CD14-positive monocyte (primary cell): ENCODE results near the gene SLC25A5. TPM values are rescaled to one million over a fixed set of nuclear protein-coding genes. Genes with fewer than 3 reads are reported as not detected.

Experiments used
- DNase-seq, 3 donors: peaks; one replicate each; pipeline ENCODE4 v3.0.0-alpha.2; 2011 to 2022
- H2AFZ ChIP-seq: 2 replicates; pipeline ENCODE4 v1.6.0; 2012; ENCODE audit warnings: mild to moderate bottlenecking, low read depth, low read length, inconsistent platforms; ENCODE audit not compliant: insufficient read depth, poor library complexity, severe bottlenecking
- H3K27ac ChIP-seq, 2 donors: 1 replicate in 1 of 2; 2 replicates in 1 of 2; pipeline ENCODE4 v1.5.1; 2012 to 2013; ENCODE audit warnings: low read length in 2 of 2, control low read depth in 1 of 2, inconsistent platforms in 1 of 2, low read depth in 1 of 2, mild to moderate bottlenecking in 1 of 2
- H3K27me3 ChIP-seq, 2 donors: one replicate each; pipeline versions ENCODE4 v1.6.0 to v1.6.1; 2011 to 2013; ENCODE audit warnings: low read length in 2 of 2; ENCODE audit not compliant: control insufficient read depth in 2 of 2, insufficient read depth in 2 of 2
- H3K36me3 ChIP-seq, 2 donors: replicated peaks in 1 of 2; 1 replicate in 1 of 2; 2 replicates in 1 of 2; pipeline versions ENCODE4 v1.5.1 to v1.6.1; 2012 to 2013; ENCODE audit warnings: low read length in 2 of 2, control low read depth in 1 of 2, inconsistent platforms in 1 of 2, mild to moderate bottlenecking in 1 of 2; ENCODE audit not compliant: insufficient read depth in 2 of 2, control insufficient read depth in 1 of 2
- H3K4me1 ChIP-seq, 2 donors: 1 replicate in 1 of 2; 2 replicates in 1 of 2; pipeline versions ENCODE4 v1.5.1 to v1.6.1; 2012 to 2013; ENCODE audit warnings: low read length in 2 of 2, control low read depth in 1 of 2, inconsistent platforms in 1 of 2, mild to moderate bottlenecking in 1 of 2, moderate library complexity in 1 of 2; ENCODE audit not compliant: insufficient read depth in 2 of 2, control insufficient read depth in 1 of 2
- H3K4me2 ChIP-seq: replicated peaks from 2 replicates; pipeline ENCODE3; 2012; ENCODE audit warnings: low read length, moderate library complexity, mild to moderate bottlenecking; ENCODE audit not compliant: poor library complexity, severe bottlenecking; ENCODE audit errors: extremely low read depth
- H3K4me3 ChIP-seq, 3 experiments: fragments of 200-600 bp in 1 of 3; sonication (generic) in 1 of 3; replicated peaks in 1 of 3; 1 replicate in 2 of 3; 2 replicates in 1 of 3; pipeline ENCODE4 v1.5.1; 2011 to 2013; ENCODE audit warnings: low read length in 3 of 3, mild to moderate bottlenecking in 3 of 3, control low read depth in 2 of 3, low read depth in 2 of 3, inconsistent platforms in 1 of 3, moderate library complexity in 1 of 3
- H3K79me2 ChIP-seq: 2 replicates; pipeline ENCODE4 v1.6.0; 2012; ENCODE audit warnings: mild to moderate bottlenecking, control low read depth, inconsistent platforms, low read length, moderate library complexity; ENCODE audit not compliant: insufficient read depth
- H3K9ac ChIP-seq: 2 replicates; pipeline ENCODE4 v1.6.0; 2017; ENCODE audit warnings: low read length, mild to moderate bottlenecking; ENCODE audit not compliant: insufficient read depth, poor library complexity, severe bottlenecking
- H3K9me3 ChIP-seq, 2 donors: replicated peaks in 1 of 2; 1 replicate in 1 of 2; 2 replicates in 1 of 2; pipeline versions ENCODE4 v1.5.1 to v1.6.1; 2012 to 2013; ENCODE audit warnings: low read length in 2 of 2, control low read depth in 1 of 2; ENCODE audit not compliant: control insufficient read depth in 1 of 2, insufficient read depth in 1 of 2
- H4K20me1 ChIP-seq: 2 replicates; pipeline ENCODE4 v1.6.0; 2012; ENCODE audit warnings: mild to moderate bottlenecking, low read length, control low read depth, moderate library complexity; ENCODE audit not compliant: insufficient read depth
- H3K27ac Mint-ChIP-seq, 7 donors: one replicate each; pipeline ENCODE4 v1.8.0; 2020; ENCODE audit warnings: mild to moderate bottlenecking in 7 of 7, mixed read lengths in 7 of 7, moderate library complexity in 6 of 7, inconsistent platforms in 2 of 7
- H3K27me3 Mint-ChIP-seq, 3 donors: one replicate each; pipeline ENCODE4 v1.8.0; 2021 to 2022; ENCODE audit warnings: low read depth in 3 of 3, mild to moderate bottlenecking in 3 of 3, mixed read lengths in 3 of 3, moderate library complexity in 3 of 3, inconsistent platforms in 1 of 3
- H3K36me3 Mint-ChIP-seq, 2 donors: one replicate each; pipeline ENCODE4 v1.8.0; 2020; ENCODE audit warnings: mixed read lengths in 2 of 2, inconsistent platforms in 1 of 2, mild to moderate bottlenecking in 1 of 2
- H3K4me1 Mint-ChIP-seq: one replicate; pipeline ENCODE4 v1.8.0; 2020; ENCODE audit warnings: mild to moderate bottlenecking, mixed read lengths
- H3K4me3 Mint-ChIP-seq, 2 donors: one replicate each; pipeline ENCODE4 v1.8.0; 2020; ENCODE audit warnings: mild to moderate bottlenecking in 2 of 2, mixed read lengths in 2 of 2, moderate library complexity in 1 of 2
- H3K9me3 Mint-ChIP-seq, 7 donors: one replicate each; pipeline ENCODE4 v1.8.0; 2020 to 2022; ENCODE audit warnings: mixed read lengths in 7 of 7, mild to moderate bottlenecking in 6 of 7, moderate library complexity in 6 of 7, inconsistent platforms in 2 of 7
- WGBS: methylation state at CpG from one replicate; pipeline ENCODE4 v1.1.5; 2013; ENCODE audit warnings: missing lambda C conversion rate; ENCODE audit not compliant: insufficient coverage; 5-methylcytosine and 5-hydroxymethylcytosine counted together
- intact Hi-C, 2 donors: fragments of 100-400 bp; cut with micrococcal nuclease; formaldehyde crosslinking; loops; one replicate each; pipeline versions ENCODE4 v1.15.0 to v1.15.1; 2023
- polyA plus RNA-seq, 3 donors: library from polyadenylated mRNA; depleted of rRNA in 1 of 3; unstranded in 2 of 3; stranded (reverse) in 1 of 3; fragments of 300-500 nt in 2 of 3; fragments of >200 nt in 1 of 3; fragmentation: Illumina TruSeq in 2 of 3; gene quantifications; 1 replicate in 2 of 3; 2 replicates in 1 of 3; pipeline ENCODE4 v1.2.3, GENCODE V29; 2012 to 2021
- TF ChIP-seq, protein P1 (sequence below): fragments of 200-600 bp; IDR thresholded peaks from one replicate; pipeline ENCODE4 v1.8.0; 2022; ENCODE audit warnings: antibody characterized with exemption, mild to moderate bottlenecking

SLC25A5 gene
- polyA plus RNA-seq, 3 donors = 436 to 491 (median 468) TPM

DNA sequence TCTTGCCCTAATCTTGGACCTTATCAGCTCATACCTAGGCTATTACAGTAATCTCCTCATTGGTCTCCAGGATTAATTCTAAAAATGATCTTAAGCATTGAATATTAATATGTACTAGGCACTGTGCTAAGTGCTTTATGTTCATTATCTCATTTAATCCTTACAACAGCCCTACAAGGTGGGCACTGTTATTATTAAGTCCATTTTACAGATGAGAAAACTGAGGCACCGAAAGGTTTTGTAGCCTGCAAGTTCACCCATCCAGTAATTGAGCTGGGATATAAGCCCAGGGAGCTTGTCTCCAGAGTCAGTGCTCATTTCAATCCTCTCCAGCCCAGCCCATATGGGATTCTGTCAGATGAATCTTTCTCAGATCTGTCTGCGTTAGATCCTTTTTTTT lies 48.3 kb upstream of the SLC25A5 start:
- H3K9ac ChIP-seq = no peak overlapping the region
- no peak overlapping the region for H3K4me2 ChIP-seq
- no peaks in the 10 kb centered on the region for H4K20me1 ChIP-seq
- Mint-ChIP-seq H3K4me3 (no peak overlapping the region), H3K4me1 (no peaks in the 10 kb centered on the region), H3K27me3 (peaks cover 0 to 4% (median 0%) of the 10 kb centered on the region in 3 donors), H3K36me3 (peaks cover 4 to 22% of the 10 kb centered on the region in 2 donors), H3K27ac (no peak overlapping the region), H3K9me3 (peaks cover 0 to 2% (median 0%) of the 10 kb centered on the region in 7 donors)
- no peak overlapping the region for H2AFZ ChIP-seq
- H3K27me3 ChIP-seq = no peaks in the 10 kb centered on the region
- H3K4me3 ChIP-seq = no peak overlapping the region
- H3K4me1 ChIP-seq = no peaks in the 10 kb centered on the region
- intact Hi-C loops = no loop called here
- H3K9me3 ChIP-seq = no peaks in the 10 kb centered on the region
- WGBS = no CpG with 5 or more reads among the region's 2 CpGs
- H3K36me3 ChIP-seq = peaks cover 14 to 32% of the 10 kb centered on the region in 2 donors
- TF ChIP-seq, protein P1, sequence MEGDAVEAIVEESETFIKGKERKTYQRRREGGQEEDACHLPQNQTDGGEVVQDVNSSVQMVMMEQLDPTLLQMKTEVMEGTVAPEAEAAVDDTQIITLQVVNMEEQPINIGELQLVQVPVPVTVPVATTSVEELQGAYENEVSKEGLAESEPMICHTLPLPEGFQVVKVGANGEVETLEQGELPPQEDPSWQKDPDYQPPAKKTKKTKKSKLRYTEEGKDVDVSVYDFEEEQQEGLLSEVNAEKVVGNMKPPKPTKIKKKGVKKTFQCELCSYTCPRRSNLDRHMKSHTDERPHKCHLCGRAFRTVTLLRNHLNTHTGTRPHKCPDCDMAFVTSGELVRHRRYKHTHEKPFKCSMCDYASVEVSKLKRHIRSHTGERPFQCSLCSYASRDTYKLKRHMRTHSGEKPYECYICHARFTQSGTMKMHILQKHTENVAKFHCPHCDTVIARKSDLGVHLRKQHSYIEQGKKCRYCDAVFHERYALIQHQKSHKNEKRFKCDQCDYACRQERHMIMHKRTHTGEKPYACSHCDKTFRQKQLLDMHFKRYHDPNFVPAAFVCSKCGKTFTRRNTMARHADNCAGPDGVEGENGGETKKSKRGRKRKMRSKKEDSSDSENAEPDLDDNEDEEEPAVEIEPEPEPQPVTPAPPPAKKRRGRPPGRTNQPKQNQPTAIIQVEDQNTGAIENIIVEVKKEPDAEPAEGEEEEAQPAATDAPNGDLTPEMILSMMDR = no peak
- H3K27ac ChIP-seq = no peak overlapping the region
- H3K79me2 ChIP-seq = no peaks in the 10 kb centered on the region
- no peak for DNase-seq

DNA sequence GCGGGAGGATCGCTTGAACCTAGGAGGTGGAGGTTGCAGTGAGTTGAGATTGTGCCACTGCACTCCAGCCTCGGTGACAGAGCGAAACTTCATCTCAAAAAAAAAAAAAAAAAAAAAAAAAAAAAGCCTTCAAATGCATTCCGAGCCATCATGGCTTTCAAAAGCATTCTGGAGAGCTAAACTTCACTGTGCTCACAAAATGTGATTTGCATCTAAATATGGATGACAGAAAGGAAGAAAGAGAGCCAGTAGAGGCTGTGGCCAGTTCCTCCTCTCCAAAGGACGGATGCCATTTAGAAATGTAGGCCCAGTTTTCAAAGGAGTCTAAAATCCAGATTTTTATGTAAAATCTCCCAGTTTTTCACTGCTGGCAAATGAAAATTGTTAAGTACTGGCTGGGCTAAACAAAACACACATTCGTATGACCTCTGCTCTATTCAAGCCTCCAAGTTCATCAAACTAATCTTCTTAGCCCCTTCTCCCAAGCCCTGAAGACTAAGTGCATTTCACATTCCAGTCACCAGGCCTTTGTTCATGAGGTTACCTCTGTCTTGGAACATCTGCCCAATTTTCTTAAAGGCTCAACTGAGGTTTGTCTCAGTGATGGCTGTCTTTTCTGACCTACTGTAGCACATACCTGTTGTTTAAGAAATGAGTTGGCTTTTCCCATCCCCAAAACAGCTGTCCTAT lies 47.1 kb upstream of the SLC25A5 start:
- Mint-ChIP-seq H3K36me3 (peaks cover 4 to 22% of the 10 kb centered on the region in 2 donors), H3K4me1 (peaks cover 3% of the 10 kb centered on the region), H3K4me3 (no peak overlapping the region), H3K27me3 (peaks cover 0 to 4% (median 0%) of the 10 kb centered on the region in 3 donors), H3K27ac (no peak overlapping the region), H3K9me3 (peaks cover 0 to 2% (median 0%) of the 10 kb centered on the region in 7 donors)
- Histone ChIP-seq H3K27me3 (no peaks in the 10 kb centered on the region), H3K27ac (no peak overlapping the region), H3K9me3 (no peaks in the 10 kb centered on the region), H3K36me3 (peaks cover 12 to 32% of the 10 kb centered on the region in 2 donors), H4K20me1 (no peaks in the 10 kb centered on the region), H3K4me1 (no peaks in the 10 kb centered on the region), H3K4me3 (no peak overlapping the region), H3K4me2 (no peak overlapping the region), H3K79me2 (no peaks in the 10 kb centered on the region), H3K9ac (no peak overlapping the region), H2AFZ (no peak overlapping the region)
- DNase-seq = no peak
- TF ChIP-seq, protein P1 = no peak
- no CpG with 5 or more reads among the region's 7 CpGs for WGBS
- intact Hi-C loops = no loop called here
